Coronary artery (tissue), 2 donors: Measurements from ENCODE around the gene RBM23.
A peak's percentile ranks its signal among the peaks of the same experiment; 100 is the strongest.

ENCODE experiments used
- DNase-seq: peaks from one replicate; pipeline ENCODE4 v3.0.0-alpha.2; 2017; ENCODE audit warnings: low spot score
- H3K27ac ChIP-seq, 2 donors: fragments of 200-600 bp; sonication (generic); one replicate each; pipeline ENCODE4 v1.5.1; 2016 to 2019
- H3K4me3 ChIP-seq: fragments of 200-600 bp; sonication (generic); 2 replicates; pipeline ENCODE4 v1.5.1; 2016; ENCODE audit warnings: mild to moderate bottlenecking, moderate library complexity
- TF ChIP-seq, protein P1 (sequence below): fragments of 200-600 bp; sonication (generic); IDR thresholded peaks from one replicate; pipeline ENCODE4 v1.5.1; 2019; ENCODE audit warnings: antibody characterized with exemption

RBM23 gene

DNA sequence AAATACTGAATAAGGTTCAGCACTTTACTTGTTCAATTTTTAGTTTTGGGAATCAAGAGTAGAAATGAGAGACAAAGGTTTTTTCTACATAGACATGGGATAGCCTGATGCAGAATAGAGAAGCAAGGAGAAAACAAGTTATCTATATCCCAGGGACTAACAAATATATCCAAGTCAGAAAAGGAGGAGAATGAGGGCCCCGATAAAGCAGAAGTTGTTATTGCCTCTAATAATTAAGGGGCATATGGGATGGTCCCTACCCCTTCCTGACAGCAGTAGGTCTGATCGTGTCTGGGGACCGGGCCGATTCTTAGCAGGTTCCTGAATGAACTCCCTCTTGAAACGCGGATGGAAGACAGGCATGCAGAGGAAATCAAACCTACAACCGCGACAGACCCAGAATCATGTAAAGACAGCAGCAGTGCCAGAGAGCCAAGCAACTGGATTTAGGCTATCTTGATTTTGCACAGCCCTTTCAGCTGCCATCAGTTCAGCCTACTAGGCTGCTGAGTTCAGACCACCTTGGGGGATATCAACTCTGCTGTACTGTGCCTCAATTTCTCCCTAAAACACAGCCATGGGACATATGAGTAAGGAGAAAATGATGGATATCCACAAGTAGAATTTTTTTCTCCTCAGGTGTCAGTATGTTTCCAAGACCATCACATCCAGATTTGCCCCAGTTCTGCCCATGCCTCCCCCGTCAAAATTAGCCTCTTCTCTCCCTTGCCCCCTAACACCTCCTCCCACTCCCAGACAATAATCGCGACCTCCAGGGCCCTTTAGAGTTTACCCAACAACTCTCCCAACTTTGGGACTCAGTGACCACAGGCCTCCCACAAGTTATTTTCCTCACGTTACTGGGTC lies 9.5 kb upstream of the RBM23 start:
- Histone ChIP-seq H3K4me3 (peak overlapping the region; percentile 97), H3K27ac (peak overlapping the region; percentile 84 to 96)
- DNase-seq: no peak
- TF ChIP-seq, protein P1, sequence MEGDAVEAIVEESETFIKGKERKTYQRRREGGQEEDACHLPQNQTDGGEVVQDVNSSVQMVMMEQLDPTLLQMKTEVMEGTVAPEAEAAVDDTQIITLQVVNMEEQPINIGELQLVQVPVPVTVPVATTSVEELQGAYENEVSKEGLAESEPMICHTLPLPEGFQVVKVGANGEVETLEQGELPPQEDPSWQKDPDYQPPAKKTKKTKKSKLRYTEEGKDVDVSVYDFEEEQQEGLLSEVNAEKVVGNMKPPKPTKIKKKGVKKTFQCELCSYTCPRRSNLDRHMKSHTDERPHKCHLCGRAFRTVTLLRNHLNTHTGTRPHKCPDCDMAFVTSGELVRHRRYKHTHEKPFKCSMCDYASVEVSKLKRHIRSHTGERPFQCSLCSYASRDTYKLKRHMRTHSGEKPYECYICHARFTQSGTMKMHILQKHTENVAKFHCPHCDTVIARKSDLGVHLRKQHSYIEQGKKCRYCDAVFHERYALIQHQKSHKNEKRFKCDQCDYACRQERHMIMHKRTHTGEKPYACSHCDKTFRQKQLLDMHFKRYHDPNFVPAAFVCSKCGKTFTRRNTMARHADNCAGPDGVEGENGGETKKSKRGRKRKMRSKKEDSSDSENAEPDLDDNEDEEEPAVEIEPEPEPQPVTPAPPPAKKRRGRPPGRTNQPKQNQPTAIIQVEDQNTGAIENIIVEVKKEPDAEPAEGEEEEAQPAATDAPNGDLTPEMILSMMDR: no peak

DNA sequence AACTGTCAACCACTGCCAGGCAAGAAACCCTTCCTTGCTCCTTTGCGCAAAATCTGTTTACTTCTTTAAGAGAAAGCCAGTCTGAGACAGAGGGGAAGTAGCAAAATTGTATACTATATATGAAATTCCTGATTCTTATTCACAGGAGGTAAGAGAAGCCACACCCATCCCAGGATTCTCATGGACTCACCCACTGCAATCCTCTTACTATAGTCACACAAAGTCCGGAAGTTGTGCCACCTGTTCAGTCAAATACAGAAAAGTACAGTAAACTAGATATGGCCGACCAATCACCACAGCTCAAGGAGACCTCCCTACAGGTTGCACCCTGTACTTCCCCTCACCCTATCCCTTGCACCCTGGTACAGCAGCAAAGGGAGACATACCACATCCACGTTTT lies 7.4 kb upstream of the RBM23 start:
- Histone ChIP-seq H3K27ac (no peak overlapping the region), H3K4me3 (no peak overlapping the region)
- TF ChIP-seq, protein P1: no peak
- no peak for DNase-seq

DNA sequence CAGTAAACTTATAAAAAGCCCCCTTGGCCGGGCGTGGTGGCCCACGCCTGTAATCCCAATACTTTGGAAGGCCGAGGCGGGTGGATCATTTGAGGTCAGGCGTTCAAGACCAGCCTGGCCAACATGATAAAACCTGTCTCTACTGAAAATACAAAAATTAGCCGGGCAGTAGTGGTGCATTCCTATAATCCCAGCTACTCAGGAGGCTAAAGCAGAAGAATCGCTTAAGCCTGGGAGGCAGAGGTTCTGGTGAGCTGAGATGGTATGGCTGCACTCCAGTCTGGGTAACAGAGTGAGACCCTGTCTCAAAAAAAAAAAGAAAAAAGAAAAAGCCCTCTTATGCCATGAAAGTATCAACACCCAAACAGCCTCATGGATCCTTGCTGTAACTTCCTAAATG lies 6.6 kb upstream of the RBM23 start:
- no peak overlapping the region for H3K4me3 ChIP-seq
- TF ChIP-seq, protein P1: no peak
- DNase-seq: no peak
- H3K27ac ChIP-seq: no peak overlapping the region

DNA sequence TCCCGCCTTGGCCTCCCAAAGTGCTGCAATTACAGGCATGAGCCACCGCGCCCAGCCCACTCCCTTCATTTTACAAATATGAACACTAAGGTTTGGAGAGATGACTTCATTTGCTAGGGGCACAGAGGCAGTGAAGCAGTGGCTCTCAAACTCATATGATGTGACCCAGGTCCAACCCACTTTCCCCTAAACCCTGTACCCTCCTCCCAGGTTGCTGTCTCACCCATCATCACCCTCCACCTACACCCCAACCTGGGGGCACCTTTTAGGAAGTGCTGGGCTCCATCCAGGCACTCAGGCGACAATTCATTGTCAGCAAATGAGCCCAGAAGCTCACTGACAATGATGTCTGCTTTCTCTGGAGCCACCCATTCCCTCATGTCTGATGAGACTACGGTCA lies 4.8 kb upstream of the RBM23 start:
- no peak overlapping the region for H3K27ac ChIP-seq
- no peak for DNase-seq
- TF ChIP-seq, protein P1: no peak
- no peak overlapping the region for H3K4me3 ChIP-seq

DNA sequence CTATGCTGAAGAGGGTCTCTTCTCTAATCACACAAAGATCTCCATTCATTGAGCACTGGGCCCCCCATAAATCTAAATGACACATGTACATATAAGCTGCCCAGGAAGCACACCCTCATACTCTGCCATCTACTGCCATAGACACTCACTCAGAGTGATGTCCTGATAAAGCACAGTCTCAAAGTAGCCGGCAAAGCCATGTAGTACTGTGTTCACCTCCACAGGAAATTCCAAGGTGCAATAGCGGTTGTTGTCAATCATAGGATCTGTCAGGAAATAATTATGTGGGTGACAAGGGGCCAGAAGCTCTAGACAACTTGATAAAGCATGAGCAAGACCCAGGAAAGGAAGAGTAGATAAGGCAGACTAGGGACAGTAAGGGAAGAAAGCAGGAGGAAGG lies 3.3 kb upstream of the RBM23 start:
- TF ChIP-seq, protein P1: no peak
- Histone ChIP-seq H3K4me3 (no peak overlapping the region), H3K27ac (no peak overlapping the region)
- DNase-seq: no peak

DNA sequence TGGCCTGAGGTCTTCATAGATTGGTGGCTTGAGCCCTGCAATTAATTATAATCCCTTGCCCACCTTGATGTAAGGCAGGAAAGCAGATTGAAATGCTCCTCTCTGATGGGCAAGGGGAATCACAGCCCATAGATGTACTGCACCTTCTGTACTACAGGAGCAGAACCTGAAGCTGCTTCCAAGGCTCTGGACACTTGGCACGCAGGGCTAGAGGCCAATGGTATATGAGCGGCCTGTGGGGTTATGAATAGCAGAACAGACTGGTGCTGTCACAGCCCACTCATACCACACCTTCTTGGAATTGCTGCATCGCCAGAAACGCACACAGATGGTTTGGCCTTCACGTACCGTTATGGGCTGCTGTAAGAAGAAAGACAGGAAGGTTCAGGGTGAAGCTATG lies 1.7 kb upstream of the RBM23 start:
- no peak overlapping the region for H3K27ac ChIP-seq
- DNase-seq: no peak
- H3K4me3 ChIP-seq: no peak overlapping the region
- TF ChIP-seq, protein P1: no peak

DNA sequence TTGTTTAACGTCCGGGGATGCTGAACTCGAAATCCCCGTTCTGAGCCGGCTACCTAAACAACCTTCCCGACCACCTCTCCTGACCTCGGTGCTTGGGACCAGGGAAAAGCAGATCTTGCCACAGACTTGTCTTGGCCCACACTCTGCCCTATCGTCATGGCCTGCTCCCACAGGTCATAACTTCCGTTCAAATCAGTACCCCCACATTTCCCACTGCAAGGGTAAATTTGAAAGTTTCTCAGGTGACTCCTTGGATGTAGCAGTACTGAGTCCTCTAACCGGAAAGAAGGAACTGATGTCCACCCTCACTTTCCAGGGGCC lies 612 bp upstream of the RBM23 start:
- no peak for DNase-seq
- H3K27ac ChIP-seq: peak overlapping the region; percentile 91 to 99
- TF ChIP-seq, protein P1: no peak
- peak overlapping the region; percentile 66 for H3K4me3 ChIP-seq
